Amniotic stem cell (primary cell): ENCODE results near the gene PHLDA1.
"Not testable (repeated sequence)": the region's sequence is repeated elsewhere in the genome, so short reads cannot be mapped to it uniquely, and the experiment has no call there.

Experiments
- DNase-seq: peaks from one replicate; lab custom pipeline; 2025; lab: John Stamatoyannopoulos, UW

PHLDA1 gene

GRCh38 chr12:75984577-75985182 lies 46.9 kb downstream of the PHLDA1 start:
- DNase-seq = no peak

DNA sequence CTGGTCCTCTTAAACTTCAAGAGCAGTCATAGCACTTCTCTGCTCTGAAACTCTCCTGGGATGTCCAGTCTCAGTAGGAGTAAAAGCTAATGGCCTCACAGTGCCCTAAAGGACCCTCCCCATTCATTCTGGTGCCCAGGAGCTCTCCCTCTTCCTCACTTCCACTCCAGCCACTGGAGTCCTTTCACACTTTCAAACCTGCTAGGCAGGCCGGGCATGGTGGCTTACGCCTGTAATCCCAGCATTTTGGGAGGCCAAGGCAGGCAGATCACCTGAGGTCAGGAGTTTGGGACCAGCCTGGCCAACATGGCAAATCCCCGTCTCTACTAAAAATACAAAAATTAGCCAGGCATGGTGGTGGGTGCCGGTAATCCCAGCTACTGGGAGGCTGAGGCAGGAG lies 47.7 kb downstream of the PHLDA1 start:
- not testable (repeated sequence) for DNase-seq

GRCh38 chr12:75982979-75983660 lies 48.5 kb downstream of the PHLDA1 start:
- no peak for DNase-seq

GRCh38 chr12:75982169-75982564 lies 49.4 kb downstream of the PHLDA1 start:
- DNase-seq = no peak

DNA sequence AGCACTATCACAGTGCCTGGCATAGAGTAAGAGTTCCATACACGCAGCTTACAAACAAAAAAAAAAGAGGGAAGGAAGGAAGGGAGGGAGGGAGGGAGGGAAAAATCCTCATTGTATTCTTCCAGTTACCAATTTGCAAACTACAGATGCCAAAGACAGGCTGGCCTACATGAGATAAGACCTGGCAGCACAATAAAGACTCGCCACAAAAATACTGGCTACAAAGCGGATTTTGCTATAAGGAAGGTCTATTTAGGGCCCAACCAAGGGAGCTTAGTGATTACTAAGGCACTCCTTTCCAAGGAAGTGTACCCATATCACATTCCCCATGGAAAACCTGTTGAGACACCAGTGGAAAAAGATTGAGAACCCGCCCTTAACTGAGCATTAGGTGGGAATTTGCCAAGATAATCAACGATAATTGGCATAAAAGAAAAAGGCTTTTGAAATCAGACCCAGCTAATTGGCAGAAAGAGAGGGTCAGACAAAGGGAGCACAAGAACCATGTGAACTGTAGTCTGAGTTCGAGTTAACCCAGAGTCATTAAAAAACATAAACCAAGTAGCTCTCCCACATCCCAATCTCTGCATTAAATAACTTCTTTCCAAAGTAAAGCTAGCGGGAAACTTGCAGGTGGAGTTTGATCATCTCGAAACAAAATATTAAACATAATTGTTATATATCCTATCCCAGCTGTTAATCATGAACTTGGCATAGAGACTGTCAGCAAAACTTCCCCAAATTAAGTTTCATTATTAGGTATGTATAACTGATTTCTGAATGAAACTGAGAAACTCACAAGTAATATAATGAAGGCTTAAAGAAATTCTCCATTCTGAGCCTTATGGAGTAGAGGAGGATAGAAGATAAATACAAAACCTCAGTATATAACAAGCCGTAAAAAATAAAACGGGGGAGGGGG lies 50.1 kb downstream of the PHLDA1 start:
- DNase-seq = no peak

- DNase-seq = no peak
Measured at GRCh38 chr12:75979181-75979580, 52.4 kb downstream of the PHLDA1 start.

DNA sequence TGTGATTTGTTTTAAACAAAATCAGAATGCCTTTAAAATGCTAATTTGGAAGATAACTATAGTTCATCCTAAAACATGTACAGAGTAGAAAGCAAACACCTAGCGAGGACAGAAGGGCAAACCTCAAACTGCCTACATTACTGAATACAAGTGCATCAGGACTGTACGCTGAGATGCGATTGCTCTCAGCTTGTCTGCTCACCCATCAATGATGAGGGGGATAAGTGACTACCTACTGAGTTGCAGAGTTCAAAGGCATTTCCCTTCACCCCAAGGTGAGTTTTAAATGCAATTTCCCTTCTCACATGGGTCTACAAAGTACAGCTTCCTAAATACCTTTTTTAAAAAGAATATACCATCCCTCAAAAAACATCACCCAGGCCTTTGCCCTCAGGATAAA lies 52.9 kb downstream of the PHLDA1 start:
- DNase-seq = no peak

DNA sequence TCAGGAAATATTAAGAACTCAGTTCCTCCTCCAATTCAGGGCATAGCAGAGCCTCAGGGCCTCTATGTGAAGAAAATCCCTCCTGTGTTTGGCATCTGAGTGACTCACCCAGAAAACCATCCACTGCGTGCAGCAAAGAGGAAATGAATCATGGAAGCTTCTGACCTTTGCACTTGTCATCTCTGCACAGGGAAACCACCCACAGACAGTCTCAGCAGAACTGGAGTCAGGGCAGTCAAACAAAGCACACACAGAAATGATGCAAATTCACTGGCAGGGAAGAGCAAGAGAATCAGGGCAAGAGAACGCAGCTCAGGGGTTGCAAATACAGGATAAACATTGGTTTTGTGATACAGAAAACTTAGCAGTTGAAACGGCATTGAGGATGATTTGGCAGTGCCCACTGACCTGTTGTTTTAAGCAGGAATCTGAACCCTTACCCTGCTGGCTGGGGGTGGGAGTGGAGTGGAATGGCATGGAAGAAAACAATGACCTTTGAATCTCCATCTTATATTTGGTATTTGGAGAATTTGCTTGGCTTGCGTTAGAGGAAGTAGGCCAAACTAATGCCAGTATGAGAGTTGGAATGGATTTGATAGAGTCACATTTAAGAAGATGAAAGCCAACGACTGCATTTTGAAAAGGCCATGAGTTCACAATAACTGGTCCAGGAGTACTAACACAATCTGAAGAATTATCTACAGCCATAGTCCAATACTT lies 53.5 kb downstream of the PHLDA1 start:
- peak; percentile 99 for DNase-seq

- no peak for DNase-seq
Measured at GRCh38 chr12:75977590-75977951, 54.0 kb downstream of the PHLDA1 start.

DNA sequence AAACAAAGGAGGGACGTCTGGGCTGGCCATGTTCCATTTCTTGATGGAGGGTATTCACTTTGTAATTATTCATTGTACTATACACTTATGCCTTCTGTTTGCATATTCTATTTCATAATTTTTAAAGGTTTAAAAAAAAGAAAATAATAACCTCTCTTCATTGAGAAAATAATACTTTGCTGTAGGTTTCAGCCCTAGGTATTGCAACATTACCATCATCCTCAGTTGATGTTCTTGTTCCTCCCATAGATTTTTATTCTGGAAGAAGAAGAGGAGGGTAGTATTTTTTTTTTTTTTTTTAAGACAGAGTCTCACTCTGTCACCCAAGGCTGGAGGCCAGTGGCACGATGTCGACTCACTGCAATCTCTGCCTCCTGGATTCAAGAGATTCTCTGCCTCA lies 54.7 kb downstream of the PHLDA1 start:
- DNase-seq = no peak

GRCh38 chr12:75976113-75976512 lies 55.5 kb downstream of the PHLDA1 start:
- DNase-seq = no peak

GRCh38 chr12:75975702-75976101 lies 55.9 kb downstream of the PHLDA1 start:
- DNase-seq = no peak
